Gastrocnemius medialis (tissue), 4 donors: ENCODE data around the gene STRN. TPM values are rescaled to one million over a fixed set of nuclear protein-coding genes. Genes with fewer than 3 reads are reported as not detected.

Experiments
- ATAC-seq, 2 donors: fragments of 150-250 bp; one replicate each; pipeline ENCODE4 v1.9.1; 2016
- DNase-seq, 2 donors: peaks; one replicate each; pipeline ENCODE4 v3.0.0-alpha.2; 2019
- H3K27ac ChIP-seq, 4 donors: fragments of 200-600 bp; sonication (generic); 1 replicate in 1 of 4; 2 replicates in 3 of 4; pipeline ENCODE4 v1.5.1; 2016 to 2018; ENCODE audit warnings: mild to moderate bottlenecking in 2 of 4, moderate library complexity in 1 of 4
- H3K27me3 ChIP-seq, 3 donors: fragments of 200-600 bp; sonication (generic) in 2 of 3; 1 replicate in 1 of 3; 2 replicates in 2 of 3; pipeline versions ENCODE4 v1.5.1 to v1.6.0; 2016 to 2019; ENCODE audit warnings: mild to moderate bottlenecking in 1 of 3, moderate library complexity in 1 of 3
- H3K36me3 ChIP-seq, 2 donors: fragments of 200-600 bp; sonication (generic) in 1 of 2; one replicate each; pipeline ENCODE4 v1.5.1; 2017 to 2018
- H3K4me1 ChIP-seq, 2 donors: fragments of 200-600 bp; sonication (generic) in 1 of 2; one replicate each; pipeline ENCODE4 v1.5.1; 2016 to 2017; ENCODE audit warnings: mild to moderate bottlenecking in 2 of 2
- H3K4me3 ChIP-seq, 4 donors: fragments of 200-600 bp; sonication (generic) in 3 of 4; 1 replicate in 1 of 4; 2 replicates in 3 of 4; pipeline ENCODE4 v1.5.1; 2016 to 2019; ENCODE audit warnings: mild to moderate bottlenecking in 2 of 4
- H3K9me3 ChIP-seq, 3 donors: fragments of 200-600 bp; sonication (generic) in 2 of 3; 1 replicate in 1 of 3; 2 replicates in 2 of 3; pipeline ENCODE4 v1.5.1; 2016 to 2019
- POLR2A ChIP-seq, 2 donors: fragments of 450-650 bp; IDR thresholded peaks; one replicate each; pipeline ENCODE4 v1.6.1; 2017; ENCODE audit warnings: antibody characterized with exemption in 2 of 2, mild to moderate bottlenecking in 2 of 2, moderate library complexity in 2 of 2
- in situ Hi-C, 4 donors: fragments of 200-750 bp; cut with MboI; loops; one replicate each; pipeline versions ENCODE4 v1.15.0 to v1.8.0; 2017; ENCODE audit warnings: low sequenced_read_pairs in 4 of 4
- intact Hi-C: fragments of 100-400 bp; cut with DNase I; formaldehyde crosslinking; loops from one replicate; pipeline ENCODE4 v1.15.1; 2023; ENCODE audit warnings: low total_unique reads
- total RNA-seq, 4 donors: library from RNA; depleted of rRNA; stranded (reverse); fragments of >200 nt; gene quantifications; one replicate each; pipeline versions ENCODE4 v1.1.0 to v1.2.3, GENCODE V29; 2016
- TF ChIP-seq, protein P1 (sequence below), 5 experiments: fragments of 450-650 bp in 3 of 5; fragments of 200-600 bp in 2 of 5; sonication (generic) in 2 of 5; IDR thresholded peaks in 4 of 5; conservative IDR thresholded peaks in 1 of 5; 1 replicate in 4 of 5; 2 replicates in 1 of 5; pipeline ENCODE4 v1.5.1; 2016 to 2019; ENCODE audit warnings: antibody characterized with exemption in 5 of 5, mild to moderate bottlenecking in 3 of 5, moderate library complexity in 3 of 5

Gene STRN
- total RNA-seq, 4 donors from 2014 or later = 21.3 to 52.0 (median 38.5) TPM

- H3K4me3 ChIP-seq = peak overlapping the region in 3 of 4 donors; percentile 2 to 74 (median 70)
- H3K27ac ChIP-seq = peak overlapping the region in 2 of 4 donors; percentile 75 to 89
- no peaks in the 10 kb centered on the region for H3K9me3 ChIP-seq
These were observed 1.8 kb downstream of the STRN start for GRCh38 chr2:36964496-36965058.

DNA sequence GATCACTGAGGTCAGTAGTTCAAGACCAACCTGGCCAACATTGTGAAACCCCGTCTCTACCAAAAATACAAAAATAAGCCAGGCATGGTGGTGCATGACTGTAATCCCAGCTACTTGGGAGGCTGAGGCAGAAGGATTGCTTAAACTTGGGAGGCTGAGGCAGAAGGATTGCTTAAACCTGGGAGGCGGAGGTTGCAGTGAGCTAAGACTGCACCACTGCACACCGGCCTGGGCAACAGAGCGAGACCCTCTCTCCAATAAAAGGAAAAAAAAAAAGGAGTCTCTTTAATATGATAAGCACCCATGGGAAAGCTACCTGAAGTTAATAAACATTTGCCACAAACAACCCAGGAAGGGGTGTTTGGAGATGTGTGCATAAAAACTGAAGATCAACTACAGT lies 2.6 kb downstream of the STRN start:
- Histone ChIP-seq H3K27ac (no peak overlapping the region), H3K4me3 (no peak overlapping the region), H3K36me3 (no peaks in the 10 kb centered on the region), H3K9me3 (no peaks in the 10 kb centered on the region), H3K27me3 (no peaks in the 10 kb centered on the region), H3K4me1 (peaks cover 28% of the 10 kb centered on the region in 2 donors)
- intact Hi-C loops (no loop called here), in situ Hi-C loops (no loop called here)
- TF ChIP-seq, protein P1, sequence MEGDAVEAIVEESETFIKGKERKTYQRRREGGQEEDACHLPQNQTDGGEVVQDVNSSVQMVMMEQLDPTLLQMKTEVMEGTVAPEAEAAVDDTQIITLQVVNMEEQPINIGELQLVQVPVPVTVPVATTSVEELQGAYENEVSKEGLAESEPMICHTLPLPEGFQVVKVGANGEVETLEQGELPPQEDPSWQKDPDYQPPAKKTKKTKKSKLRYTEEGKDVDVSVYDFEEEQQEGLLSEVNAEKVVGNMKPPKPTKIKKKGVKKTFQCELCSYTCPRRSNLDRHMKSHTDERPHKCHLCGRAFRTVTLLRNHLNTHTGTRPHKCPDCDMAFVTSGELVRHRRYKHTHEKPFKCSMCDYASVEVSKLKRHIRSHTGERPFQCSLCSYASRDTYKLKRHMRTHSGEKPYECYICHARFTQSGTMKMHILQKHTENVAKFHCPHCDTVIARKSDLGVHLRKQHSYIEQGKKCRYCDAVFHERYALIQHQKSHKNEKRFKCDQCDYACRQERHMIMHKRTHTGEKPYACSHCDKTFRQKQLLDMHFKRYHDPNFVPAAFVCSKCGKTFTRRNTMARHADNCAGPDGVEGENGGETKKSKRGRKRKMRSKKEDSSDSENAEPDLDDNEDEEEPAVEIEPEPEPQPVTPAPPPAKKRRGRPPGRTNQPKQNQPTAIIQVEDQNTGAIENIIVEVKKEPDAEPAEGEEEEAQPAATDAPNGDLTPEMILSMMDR (IDR thresholded peaks at IDR 0.05 in 4 of 5, conservative IDR thresholded peaks at IDR 0.05 in 1 of 5) = no peak
- no peak for TF ChIP-seq POLR2A (IDR thresholded peaks at IDR 0.05)
- no peak for DNase-seq
- ATAC-seq = no peak

More at GRCh38 chr2:36964496-36965058, 1.8 kb downstream of the STRN start:
- no peaks in the 10 kb centered on the region for H3K36me3 ChIP-seq
- intact Hi-C loops (loop anchor here (5.0 kb wide), 3 partner anchors 268 to 612 kb away; partner anchors contain the start of genes CEBPZ and NDUFAF7), in situ Hi-C loops (no loop called here)
- TF ChIP-seq POLR2A (IDR thresholded peaks at IDR 0.05) = no peak
- TF ChIP-seq, protein P1 (IDR thresholded peaks at IDR 0.05 in 4 of 5, conservative IDR thresholded peaks at IDR 0.05 in 1 of 5) = no peak
- DNase-seq (no peak), ATAC-seq (no peak)
- peaks cover 28% of the 10 kb centered on the region in 2 donors for H3K4me1 ChIP-seq
- no peaks in the 10 kb centered on the region for H3K27me3 ChIP-seq

DNA sequence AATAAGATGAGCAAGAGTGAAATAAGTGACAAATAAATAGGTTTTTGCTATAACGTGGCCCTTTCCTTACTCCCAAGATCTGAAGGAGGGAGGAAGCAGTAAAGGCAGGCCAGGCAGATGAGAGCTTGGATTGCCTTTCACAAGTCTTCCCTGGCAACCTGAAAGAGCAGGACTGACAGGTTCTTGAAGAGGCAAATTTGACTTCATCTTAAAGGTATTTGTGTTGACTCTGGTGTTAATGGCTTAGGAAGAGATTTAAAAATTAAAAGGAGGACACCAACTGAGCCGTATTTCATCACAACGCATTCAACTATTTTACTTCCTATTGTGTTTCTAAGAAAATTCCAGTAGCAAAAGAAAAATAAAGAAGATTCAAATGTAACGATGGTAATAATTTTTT lies 3.2 kb downstream of the STRN start:
- no peaks in the 10 kb centered on the region for H3K27me3 ChIP-seq
- no peak for DNase-seq
- no peak for ATAC-seq
- no peak overlapping the region for H3K27ac ChIP-seq
- in situ Hi-C loops (no loop called here), intact Hi-C loops (no loop called here)
- no peaks in the 10 kb centered on the region for H3K9me3 ChIP-seq
- TF ChIP-seq, protein P1 (IDR thresholded peaks at IDR 0.05 in 4 of 5, conservative IDR thresholded peaks at IDR 0.05 in 1 of 5) = no peak
- no peak for TF ChIP-seq POLR2A (IDR thresholded peaks at IDR 0.05)
- H3K4me1 ChIP-seq = peaks cover 26 to 28% of the 10 kb centered on the region in 2 donors
- H3K36me3 ChIP-seq = no peaks in the 10 kb centered on the region
- no peak overlapping the region for H3K4me3 ChIP-seq

GRCh38 chr2:36960773-36961172 lies 5.6 kb downstream of the STRN start:
- Histone ChIP-seq H3K27ac (no peak overlapping the region), H3K9me3 (no peaks in the 10 kb centered on the region), H3K27me3 (no peaks in the 10 kb centered on the region), H3K36me3 (no peaks in the 10 kb centered on the region), H3K4me3 (no peak overlapping the region), H3K4me1 (peaks cover 16 to 19% of the 10 kb centered on the region in 2 donors)
- intact Hi-C loops (no loop called here), in situ Hi-C loops (no loop called here)
- ATAC-seq = no peak
- DNase-seq = no peak
- TF ChIP-seq POLR2A (IDR thresholded peaks at IDR 0.05) = no peak
- TF ChIP-seq, protein P1 (IDR thresholded peaks at IDR 0.05 in 4 of 5, conservative IDR thresholded peaks at IDR 0.05 in 1 of 5) = no peak
